NCI-H2227 (cell line): Measurements from ENCODE around the gene CNOT4.

ENCODE experiments used
- DNase-seq: peaks from one replicate; lab custom pipeline; 2025; ENCODE audit not compliant: unreplicated experiment; lab: John Stamatoyannopoulos, UW

CNOT4 gene

GRCh38 chr7:135407884-135408283 is 102.0 kb downstream of the CNOT4 start:
- DNase-seq, result no peak

GRCh38 chr7:135406918-135407317 is 103.0 kb downstream of the CNOT4 start:
- no peak for DNase-seq

- no peak for DNase-seq
Measured at GRCh38 chr7:135405969-135406368, 103.9 kb downstream of the CNOT4 start.

- DNase-seq, result no peak
Measured at GRCh38 chr7:135403302-135403701, 106.6 kb downstream of the CNOT4 start.

- DNase-seq, result no peak
Measured at GRCh38 chr7:135397689-135398088, 112.2 kb downstream of the CNOT4 start.

- no peak for DNase-seq
Measured at GRCh38 chr7:135392701-135393100, 117.2 kb downstream of the CNOT4 start.

- DNase-seq, result no peak
Measured at GRCh38 chr7:135391514-135391913, 118.4 kb downstream of the CNOT4 start.

GRCh38 chr7:135390829-135391228 is 119.1 kb downstream of the CNOT4 start:
- DNase-seq, result no peak

- no peak for DNase-seq
Measured at GRCh38 chr7:135389971-135390370, 119.9 kb downstream of the CNOT4 start.

GRCh38 chr7:135388616-135389015 is 121.3 kb downstream of the CNOT4 start:
- DNase-seq, result no peak

GRCh38 chr7:135386776-135387175 is 123.1 kb downstream of the CNOT4 start:
- DNase-seq, result peak; percentile 26

GRCh38 chr7:135386181-135386580 is 123.7 kb downstream of the CNOT4 start:
- DNase-seq, result no peak

GRCh38 chr7:135385209-135385608 is 124.7 kb downstream of the CNOT4 start:
- peak; percentile 25 for DNase-seq

- no peak for DNase-seq
Measured at GRCh38 chr7:135383525-135384175, 126.3 kb downstream of the CNOT4 start.

GRCh38 chr7:135382173-135382572 is 127.7 kb downstream of the CNOT4 start:
- no peak for DNase-seq

- no peak for DNase-seq
Measured at GRCh38 chr7:135381369-135381768, 128.5 kb downstream of the CNOT4 start.

GRCh38 chr7:135380351-135380750 is 129.6 kb downstream of the CNOT4 start:
- DNase-seq, result peak; percentile 14

GRCh38 chr7:135377171-135377570 is 132.7 kb downstream of the CNOT4 start:
- DNase-seq, result no peak

GRCh38 chr7:135375908-135376699 is 133.8 kb downstream of the CNOT4 start:
- no peak for DNase-seq

GRCh38 chr7:135374736-135375135 is 135.2 kb downstream of the CNOT4 start:
- DNase-seq, result no peak

- DNase-seq, result no peak
Measured at GRCh38 chr7:135372222-135372621, 137.7 kb downstream of the CNOT4 start.

GRCh38 chr7:135370656-135371055 is 139.2 kb downstream of the CNOT4 start:
- DNase-seq, result no peak

- no peak for DNase-seq
Measured at GRCh38 chr7:135369405-135369804, 140.5 kb downstream of the CNOT4 start.
